GM18868 (cell line): Measurements from ENCODE around the gene FGF3.

ENCODE experiments used
- ATAC-seq: cut with Tn5 transposase; IDR thresholded peaks from one replicate; pipeline ENCODE4 v1.9.1; 2021; ENCODE audit warnings: mild to moderate bottlenecking, moderate library complexity; ENCODE audit not compliant: unreplicated experiment

FGF3 gene

DNA sequence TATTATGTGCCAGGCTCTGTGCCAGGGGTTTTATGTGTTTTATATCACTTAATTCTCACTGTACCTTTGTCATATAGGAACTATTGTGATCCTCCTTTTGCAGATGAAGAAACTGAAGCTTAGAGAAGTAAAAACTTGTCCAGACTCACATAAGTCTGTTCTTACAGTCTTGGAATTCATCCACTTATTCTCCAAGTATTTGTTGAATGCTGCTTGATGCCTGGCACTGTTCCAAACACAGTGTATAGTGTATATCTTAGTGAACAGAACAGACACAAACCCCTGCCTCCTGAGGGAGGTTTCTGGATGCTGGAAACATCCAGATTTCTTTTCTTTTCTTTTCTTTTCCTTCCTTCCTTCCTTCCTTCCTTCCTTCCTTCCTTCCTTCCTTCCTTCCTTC, 29.0 kb upstream of the FGF3 start:
- ATAC-seq = no peak

DNA sequence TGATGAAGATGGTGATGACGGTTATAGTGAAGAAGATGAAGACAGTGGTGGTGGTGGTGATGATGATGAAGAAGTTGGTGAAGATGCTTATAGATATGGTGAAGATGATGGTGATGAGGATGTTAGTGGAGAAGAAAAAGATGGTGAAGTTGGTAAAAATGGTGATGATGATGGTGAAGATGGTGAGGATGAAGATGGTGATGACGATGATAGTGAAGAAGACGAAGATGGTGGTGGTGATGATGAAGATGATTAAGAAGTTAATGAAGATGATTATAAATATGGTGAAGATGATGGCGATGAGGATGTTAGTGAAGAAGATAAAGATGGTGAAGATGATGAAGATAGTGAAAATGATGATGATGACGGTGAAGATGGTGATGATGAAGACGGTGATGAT, 25.2 kb upstream of the FGF3 start:
- ATAC-seq = no peak

DNA sequence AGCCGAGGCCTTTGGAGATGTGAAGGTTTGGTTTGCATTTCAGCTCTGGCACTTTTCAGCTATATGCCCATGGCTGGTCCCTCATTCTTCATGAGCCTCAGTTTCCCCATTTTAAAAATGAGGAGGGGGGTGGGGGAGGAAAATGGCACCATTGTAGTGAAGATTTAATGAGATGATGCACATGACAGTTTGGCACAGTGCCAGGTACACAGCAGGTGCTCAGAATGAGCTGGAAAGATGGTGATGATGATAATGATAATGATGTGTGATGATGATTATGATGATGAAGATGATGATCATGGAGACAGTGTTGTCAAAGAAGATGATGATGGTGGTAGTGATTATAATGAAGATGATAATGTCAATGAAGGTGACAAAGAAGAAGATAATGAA, 24.3 kb upstream of the FGF3 start:
- no peak for ATAC-seq

DNA sequence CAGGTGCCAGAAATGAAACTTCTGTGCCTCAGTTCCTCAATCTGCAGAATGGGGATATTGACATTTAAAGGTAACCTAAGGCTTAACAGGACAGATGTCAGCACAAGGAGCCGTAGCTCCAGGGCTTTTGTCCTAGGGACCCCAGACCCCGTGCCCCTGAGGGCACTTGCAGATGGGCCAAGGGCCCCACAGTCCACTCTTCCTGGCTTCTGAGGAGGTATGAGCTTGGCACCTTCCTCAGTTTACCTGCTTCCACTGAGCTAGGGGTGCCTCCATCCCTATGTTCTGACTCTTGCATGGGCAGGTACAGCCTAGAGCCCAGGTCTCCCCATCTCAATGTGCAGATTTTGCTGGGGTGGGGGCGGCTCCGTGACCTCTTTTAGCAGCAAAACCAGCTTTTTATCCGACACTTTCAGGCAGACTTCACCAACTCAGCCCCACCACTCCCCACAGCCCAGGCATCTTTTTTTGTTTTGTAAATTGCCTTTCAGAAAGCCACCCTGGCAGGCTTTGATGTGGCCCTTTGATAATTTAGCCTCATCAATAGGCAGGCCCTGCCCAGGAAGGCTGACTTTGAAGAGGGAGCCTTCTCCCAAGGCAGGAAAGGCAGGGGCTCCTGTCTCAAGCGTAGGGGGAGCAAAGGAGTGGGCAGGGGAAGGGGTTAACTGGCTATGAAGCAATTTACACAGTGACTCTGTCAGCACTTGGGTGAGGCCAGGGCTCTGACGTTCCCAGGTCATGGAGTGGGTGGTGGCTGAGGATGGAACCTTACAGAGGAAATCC, 23.7 kb upstream of the FGF3 start:
- no peak for ATAC-seq

DNA sequence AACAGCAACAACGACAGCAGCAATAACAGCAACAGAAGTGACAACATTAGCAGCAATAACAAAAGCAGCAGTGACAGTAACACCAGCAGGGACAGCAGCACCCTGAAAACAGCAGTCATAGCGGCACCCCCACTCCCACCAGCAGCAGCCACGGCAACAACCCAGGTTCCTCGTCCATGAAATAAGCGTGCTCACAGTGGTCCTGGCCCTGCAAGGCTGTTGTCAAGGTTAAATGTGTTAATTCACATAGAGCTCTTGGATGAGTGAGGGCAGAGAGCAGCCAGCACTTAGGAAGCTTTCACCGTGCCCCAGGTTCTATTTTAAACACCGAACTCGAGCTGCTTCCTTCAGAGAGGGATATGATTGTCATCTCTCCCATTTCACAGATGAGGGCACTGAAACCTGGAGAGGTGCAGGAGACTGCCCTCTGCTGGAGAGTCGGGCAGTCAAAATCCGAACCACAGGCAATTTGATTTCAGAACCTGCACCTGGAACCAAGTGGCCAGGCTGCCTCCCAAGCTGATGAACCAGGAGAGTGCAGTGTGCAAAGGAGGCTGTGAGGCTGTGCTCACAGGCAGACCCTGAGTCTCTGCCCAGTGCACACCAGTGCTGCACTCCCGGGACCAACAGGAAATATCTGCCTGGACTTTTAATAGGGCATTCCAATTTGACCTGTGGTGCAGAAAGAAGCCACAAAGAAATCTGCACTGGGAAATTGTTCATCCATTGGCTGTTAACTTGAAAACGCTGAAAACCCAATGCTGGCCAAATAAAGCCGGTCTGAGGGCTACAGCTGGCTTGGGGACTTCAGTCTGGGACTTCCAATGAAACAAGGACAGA, 22.9 kb upstream of the FGF3 start:
- no peak for ATAC-seq

DNA sequence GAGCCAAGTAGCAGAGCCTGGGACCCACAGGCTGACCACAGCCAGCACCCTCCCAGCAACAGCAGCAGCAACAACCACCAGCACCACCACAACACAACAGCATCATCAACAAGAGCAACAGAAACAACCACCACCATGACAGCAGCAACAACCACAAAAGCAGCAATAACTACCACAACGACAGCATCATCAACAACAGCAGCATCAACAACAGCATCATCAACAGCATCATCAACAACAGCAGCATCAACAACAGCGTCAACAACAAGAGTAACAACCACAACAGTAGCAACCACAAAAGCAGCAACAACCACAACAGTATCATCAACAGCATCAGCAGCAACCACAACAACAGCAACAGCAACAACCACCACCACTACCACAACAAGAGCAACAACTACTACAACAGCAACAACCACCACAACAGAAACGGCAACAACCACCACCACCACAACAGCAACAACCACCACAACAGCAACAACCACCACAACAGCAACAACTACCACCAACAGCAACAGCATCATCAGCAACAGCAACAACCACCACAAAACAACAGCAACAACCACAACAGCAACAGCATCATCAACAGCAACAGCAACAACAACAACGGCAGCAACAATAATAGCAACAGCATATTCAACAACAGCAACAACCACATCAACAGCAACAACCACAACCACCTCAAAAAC, 22.1 kb upstream of the FGF3 start:
- ATAC-seq = no peak

DNA sequence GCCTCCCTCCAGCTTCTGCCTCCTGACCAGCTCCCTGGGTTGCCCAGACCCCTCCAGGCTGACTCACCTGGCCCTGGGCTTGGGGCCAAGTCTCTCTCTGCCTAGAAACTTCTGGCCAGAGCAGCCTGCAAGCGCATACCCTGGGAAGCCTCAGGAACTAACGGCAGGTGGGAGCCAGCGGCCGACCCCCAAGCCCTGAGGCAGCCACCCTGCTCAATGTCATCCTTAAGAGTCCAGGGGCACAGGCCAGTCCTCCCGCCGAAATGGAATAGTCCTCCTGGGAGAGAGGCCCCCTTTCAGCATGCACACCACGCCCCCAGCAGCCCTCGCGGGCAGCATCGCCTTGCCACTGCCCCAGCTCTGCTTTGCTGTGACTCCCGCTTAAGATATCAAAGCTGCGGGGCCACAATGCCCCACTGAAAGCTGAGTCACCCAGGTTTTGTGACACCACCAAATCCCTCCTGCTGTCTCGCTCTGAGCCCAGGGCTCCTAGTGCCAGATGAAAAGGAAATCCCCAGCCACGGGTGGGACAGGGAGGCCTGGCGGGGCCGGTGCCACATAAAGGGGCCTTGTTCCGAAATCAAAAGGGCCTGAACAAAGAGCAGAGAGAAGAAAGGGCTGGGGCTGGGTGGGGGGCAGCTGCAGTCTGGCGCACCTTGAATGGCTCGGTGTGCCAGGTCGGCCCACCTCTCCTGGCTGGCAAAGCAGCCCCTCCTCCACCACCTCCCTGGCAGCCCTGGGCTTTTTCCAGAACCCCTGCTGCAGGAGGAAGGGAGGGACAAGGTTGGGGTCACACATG, 21.4 kb upstream of the FGF3 start:
- ATAC-seq = no peak

DNA sequence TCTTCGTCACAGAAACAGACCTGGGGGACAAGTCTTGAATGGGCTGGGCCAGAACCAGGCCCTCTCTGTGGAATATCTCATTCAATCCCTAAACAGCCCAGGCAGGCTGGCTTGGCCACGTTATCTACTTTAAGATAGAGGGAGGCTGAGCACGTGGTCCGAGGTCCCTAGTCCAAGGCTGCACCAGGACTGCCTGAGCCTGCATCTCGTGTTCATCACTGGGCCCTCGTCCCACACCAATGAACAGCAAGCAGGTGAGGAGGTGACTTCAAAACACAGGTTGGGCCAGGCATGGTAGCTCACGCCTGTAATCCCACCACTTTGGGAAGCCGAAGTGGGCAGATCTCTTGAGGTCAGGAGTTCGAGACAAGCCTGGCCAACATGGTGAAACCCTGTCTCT, 20.3 kb upstream of the FGF3 start:
- ATAC-seq = no peak

DNA sequence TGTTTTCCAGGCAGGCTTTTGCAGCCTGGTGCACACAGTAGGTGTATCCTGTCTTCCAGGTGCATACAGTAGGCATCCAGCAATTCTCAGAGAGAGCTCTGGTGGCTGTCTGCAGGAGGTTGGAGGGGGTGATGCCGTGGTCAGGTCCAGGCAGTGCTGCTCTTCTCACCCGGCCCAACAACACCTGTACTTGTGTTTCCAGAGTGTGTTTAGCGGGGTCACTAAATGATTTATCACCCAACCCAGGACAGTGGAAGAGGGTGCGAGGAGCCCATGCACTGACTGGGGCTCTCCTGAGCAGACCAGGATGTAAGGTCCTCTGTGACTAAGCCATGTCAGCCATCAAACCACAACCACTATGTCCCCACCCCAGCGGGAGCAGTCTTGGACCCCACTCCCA, 18.6 kb upstream of the FGF3 start:
- ATAC-seq = no peak

DNA sequence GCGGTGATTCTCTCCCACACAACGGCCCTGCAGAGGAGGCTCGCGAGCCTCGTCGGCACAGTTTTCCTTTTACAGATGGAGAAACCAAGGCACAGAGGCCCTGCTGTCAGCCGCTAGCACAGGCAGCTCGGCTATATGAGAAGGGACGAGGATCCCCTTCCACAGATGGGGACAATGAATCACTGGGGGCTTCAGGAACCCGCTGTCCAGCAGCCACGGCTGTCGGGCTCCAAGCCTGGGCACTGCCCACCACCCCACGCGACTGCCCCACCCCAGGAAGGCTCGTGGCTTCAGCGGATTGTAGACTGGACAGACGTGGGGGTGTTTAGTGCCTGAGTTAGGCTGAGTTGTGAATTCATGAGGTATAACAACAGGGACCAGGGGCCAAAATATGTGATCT, 17.2 kb upstream of the FGF3 start:
- ATAC-seq = no peak

DNA sequence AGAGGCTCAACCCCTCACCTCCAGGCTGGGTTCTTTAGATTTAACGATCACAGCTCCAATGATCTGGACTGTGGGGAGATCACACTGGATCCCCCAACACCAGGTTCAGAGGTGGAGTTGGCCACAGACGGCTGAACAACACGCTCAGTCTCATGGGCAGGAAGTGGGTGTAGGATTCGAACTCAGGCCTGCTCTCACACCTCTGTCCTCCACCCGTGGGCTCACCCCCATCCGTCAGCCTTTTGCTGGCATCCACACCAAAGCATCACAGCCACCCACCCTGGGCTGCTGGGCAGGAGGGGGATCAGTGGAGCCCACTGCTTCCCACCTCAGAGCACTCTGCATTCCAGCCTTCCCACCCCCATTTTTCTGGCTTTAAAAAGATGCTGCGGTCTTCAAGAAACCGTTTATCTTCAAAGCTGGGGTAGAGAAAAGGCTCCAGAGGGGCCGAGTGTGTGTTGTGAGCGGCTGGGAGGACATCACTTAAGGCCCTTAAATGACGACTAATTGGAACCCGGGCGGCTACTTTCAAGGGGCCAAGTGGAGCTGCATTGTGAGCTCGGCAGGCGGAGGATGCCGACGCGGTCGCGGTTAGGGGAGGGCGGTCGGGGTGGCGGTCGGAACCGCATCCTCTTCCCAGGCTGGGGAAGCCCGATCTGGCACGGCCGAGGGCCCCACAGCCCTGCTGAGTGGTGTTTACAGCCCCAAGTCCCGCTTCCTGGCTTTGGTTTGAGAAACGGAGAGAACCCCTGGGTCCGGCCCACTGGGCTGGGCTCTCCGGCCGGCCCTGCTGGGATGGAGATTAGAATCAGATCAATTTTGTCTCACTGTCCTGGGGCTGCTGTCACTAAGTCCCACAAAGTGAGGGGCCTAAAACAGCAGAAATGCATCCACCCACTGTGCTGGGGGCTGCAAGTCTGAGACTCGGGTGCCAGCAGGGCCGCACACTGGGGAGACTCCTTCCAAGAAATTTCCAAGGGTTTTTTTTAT, 15.9 kb upstream of the FGF3 start:
- ATAC-seq = no peak

DNA sequence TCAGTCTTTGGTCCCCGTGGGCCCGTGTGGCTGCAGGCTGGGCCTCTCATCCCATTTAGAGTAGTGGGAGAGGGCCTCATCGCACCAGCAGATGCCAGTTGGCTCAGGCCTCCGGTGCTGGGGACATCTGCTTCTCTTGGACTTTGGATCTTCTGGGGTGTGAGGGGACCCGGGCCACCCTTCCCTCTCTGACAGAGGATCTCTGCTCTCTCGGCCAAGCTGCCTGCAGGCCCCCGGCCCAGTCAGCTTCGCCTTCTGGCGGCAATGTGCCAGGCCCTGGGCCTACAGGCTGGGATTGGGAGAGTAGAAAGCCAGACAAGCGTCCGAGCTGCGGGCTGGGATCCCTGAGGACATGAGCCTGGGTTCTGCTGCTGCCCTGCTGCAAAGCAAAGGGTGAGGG, 15.0 kb upstream of the FGF3 start:
- no peak for ATAC-seq

DNA sequence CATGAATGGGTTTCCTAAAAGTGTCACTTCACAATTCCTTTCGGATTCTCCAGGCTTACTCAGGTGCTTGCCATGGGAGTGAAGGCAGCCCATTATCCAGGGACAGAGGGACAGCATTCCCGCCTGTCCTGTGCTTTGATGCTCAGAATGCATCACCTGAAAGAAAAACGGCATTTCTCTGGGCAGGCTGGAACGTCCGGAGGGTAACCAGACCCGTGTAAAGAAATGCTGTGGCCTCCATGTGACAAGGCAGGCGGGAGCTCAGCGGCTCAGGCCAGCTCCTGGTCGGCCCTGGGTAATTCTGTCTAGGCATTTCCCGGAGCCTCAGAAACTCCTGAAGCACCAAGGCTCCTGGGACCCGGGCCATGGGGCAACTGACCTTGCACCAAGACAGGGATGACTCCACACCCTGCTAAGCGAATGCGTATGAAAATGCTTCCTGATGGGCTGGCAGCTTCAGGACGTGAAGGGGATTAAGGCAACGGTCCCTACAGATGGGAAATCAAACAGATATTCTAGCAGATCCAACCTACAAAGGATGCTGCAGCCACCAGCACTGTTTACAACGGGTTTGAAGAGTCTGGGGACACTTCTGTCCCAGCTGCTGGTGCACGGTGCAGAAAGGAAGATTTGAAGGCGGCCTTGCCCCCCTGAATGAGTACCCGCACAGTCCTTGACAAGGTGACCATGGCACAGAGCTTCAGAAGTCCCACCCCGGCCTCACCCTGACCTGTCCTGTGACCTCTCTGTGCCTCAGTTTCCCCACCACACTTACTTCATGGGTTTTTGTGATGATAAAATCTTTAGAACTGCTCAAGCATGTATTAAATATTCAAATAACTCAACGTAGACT, 13.6 kb upstream of the FGF3 start:
- no peak for ATAC-seq

DNA sequence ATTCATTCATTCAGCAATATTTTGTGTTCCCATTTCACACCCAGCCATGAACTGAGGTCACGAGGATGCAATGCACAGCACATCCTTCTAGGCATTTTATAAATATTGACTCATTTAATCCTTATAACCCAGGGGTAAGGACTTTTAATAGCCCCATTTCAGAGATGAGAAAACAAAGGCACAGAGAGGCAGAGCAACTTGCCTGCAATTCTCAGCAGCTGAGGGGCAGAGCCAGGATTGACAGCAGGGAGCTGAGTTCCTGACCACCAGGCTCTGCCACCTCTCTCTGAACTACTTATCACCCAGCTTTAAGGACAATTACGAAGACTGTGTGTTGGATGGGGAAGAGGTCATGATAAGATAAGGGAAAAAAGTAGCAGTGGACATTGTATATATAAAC, 12.8 kb upstream of the FGF3 start:
- ATAC-seq = no peak

DNA sequence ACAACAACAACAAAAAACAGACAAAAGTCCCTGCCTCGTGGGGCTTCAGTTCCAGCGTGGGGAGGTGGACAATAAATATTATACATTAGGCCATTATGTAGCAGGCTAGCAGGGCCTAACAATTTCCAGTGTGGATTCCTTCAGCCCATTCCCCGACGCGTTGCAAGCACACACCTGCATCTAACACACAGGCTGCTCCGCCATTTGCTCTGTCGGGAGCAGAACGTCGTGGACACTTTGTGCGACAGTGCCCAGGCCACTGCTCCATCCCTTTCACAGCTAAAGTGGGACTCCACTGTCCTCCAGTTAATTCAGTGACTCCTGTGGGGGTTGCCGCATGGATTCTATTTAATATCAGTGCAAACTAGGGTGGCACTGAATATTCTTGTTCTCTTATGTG, 10.9 kb upstream of the FGF3 start:
- no peak for ATAC-seq

DNA sequence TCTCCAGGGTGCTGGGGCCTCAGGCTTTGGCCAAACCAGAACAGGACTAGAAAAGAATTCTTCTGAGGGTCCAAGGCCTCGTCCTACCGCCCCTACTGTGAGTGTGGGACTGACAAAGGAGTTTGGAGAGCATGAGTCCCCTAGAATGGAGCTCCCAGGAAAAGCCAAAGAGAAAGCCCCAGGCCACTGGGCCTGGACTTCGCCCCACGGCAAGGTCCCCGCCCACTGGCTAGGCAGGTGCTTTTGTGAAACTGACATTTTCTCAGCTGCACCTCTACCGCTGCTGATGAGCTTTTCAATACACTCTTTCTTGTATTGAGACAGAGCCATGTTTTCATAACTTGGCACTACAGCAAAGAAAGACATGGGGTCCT, 9.7 kb upstream of the FGF3 start:
- no peak for ATAC-seq

DNA sequence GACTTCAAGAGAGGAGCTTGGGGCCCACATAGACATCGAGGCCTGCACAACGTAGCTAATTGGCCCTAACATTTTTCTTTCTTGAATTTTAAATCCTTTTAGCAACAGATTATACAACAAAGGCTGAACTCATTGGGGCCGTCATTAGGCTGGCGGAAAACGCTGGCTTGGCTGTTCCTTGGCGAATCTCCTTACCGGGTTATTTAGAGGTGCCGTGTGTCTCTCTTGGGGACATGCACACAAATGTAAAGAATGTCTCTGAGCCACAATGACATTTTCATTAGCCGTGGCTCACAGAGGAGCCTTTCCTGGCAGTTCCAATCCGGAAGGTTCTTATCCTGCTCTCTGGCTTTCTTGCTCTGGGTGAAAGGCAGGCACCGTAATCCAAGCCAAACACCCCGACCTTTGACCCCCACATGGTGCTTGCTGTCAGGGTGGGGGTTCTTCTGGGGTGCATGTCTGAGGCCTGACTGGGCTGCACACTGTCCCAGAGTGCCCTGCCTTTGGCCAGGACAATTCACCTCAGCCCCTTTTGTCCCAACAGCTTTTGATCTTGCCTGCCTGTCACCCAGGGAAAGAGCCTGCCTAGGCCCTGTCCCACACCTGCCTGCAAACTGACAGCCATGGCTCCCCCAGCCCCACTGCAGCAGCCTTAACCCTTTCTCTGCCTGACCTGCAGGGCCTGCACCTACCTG, 9.2 kb upstream of the FGF3 start:
- no peak for ATAC-seq

DNA sequence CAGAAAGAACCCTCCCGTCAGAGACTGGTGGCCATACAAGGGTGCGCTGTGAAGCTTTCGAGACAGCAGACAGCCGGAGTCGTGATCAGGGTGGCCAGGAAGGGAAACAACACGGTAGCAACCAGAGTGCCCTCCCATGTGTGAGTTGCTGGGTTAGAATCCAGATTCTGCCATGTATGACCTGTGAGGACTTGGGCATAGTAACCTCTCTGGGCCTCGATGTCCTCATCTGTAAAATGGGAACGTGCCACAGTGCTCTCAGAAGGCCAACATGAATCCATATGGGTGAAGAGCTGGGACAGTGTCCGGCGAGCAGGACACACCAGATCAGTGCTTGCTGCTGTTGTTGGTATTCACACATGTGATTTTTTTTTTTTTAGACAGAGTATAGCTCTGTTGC, 7.6 kb upstream of the FGF3 start:
- ATAC-seq = no peak
